Measurements from ENCODE around the gene LILRA5.
"Not testable (repeated sequence)": the region's sequence is repeated elsewhere in the genome, so short reads cannot be mapped to it uniquely, and the experiment has no call there.

Gene LILRA5

GRCh38 chr19:54273821-54274220 is 39.1 kb downstream of the LILRA5 start:
- DNase-seq (ENCODE audit: low read depth in 2 of 2) = no peak

- DNase-seq (ENCODE audit: low read depth in 2 of 2) = not testable (repeated sequence)
These were observed 40.8 kb downstream of the LILRA5 start for GRCh38 chr19:54272181-54272580.

- not testable (repeated sequence) for DNase-seq (ENCODE audit: low read depth in 2 of 2)
These were observed 41.4 kb downstream of the LILRA5 start for GRCh38 chr19:54271587-54271986.

- DNase-seq (ENCODE audit: low read depth in 2 of 2) = no peak
These were observed 41.9 kb downstream of the LILRA5 start for GRCh38 chr19:54271106-54271505.

- DNase-seq (ENCODE audit: low read depth in 2 of 2) = no peak
These were observed 44.0 kb downstream of the LILRA5 start for GRCh38 chr19:54268936-54269335.

- DNase-seq (ENCODE audit: low read depth in 2 of 2) = peak; percentile 47 to 61
These were observed 46.8 kb downstream of the LILRA5 start for GRCh38 chr19:54266133-54266532.

- DNase-seq (ENCODE audit: low read depth in 2 of 2) = no peak
These were observed 50.5 kb downstream of the LILRA5 start for GRCh38 chr19:54262470-54262869.

GRCh38 chr19:54262066-54262465 is 50.9 kb downstream of the LILRA5 start:
- DNase-seq (ENCODE audit: low read depth in 2 of 2) = no peak

- no peak for DNase-seq (ENCODE audit: low read depth in 2 of 2)
These were observed 55.9 kb downstream of the LILRA5 start, which contains the start of gene LILRB5 for GRCh38 chr19:54257116-54257480. LILRB5 (minus strand) TSS chr19:54257273; CDS start chr19:54257193, 80 bp downstream.

All from stimulated activated CD4-positive, alpha-beta T cell treated with anti-CD3 and anti-CD28 coated beads, Interleukin-1b, Interleukin-23, amount 100 ng/mL, for 4 hours (primary cell).